NT2/D1 (cell line): ENCODE measurements around the gene OR2T12.
A peak's percentile ranks its signal among the peaks of the same experiment; 100 is the strongest.
"Not testable (repeated sequence)": the region's sequence is repeated elsewhere in the genome, so short reads cannot be mapped to it uniquely, and the experiment has no call there.

ENCODE experiments used
- DNase-seq: peaks from one replicate; pipeline ENCODE4 v3.0.0-alpha.2; 2011; ENCODE audit warnings: low read depth, low spot score
- H3K27me3 ChIP-seq: 2 replicates; pipeline ENCODE4 v1.6.0; 2011; ENCODE audit warnings: mild to moderate bottlenecking; ENCODE audit not compliant: insufficient read length, insufficient read depth
- H3K36me3 ChIP-seq: 2 replicates; pipeline ENCODE4 v1.6.1; 2011; ENCODE audit warnings: mild to moderate bottlenecking, low read length, mixed read lengths; ENCODE audit not compliant: insufficient read depth, insufficient read length
- H3K4me1 ChIP-seq: 2 replicates; pipeline ENCODE4 v1.5.1; 2011; ENCODE audit not compliant: insufficient read depth, insufficient read length
- H3K4me3 ChIP-seq: 2 replicates; pipeline ENCODE4 v1.5.1; 2011; ENCODE audit warnings: low read depth; ENCODE audit not compliant: insufficient read length
- H3K9ac ChIP-seq: 2 replicates; pipeline ENCODE4 v1.6.0; 2011; ENCODE audit warnings: low read depth; ENCODE audit not compliant: insufficient read length
- H3K9me3 ChIP-seq: 2 replicates; pipeline ENCODE4 v1.5.1; 2011; ENCODE audit warnings: mild to moderate bottlenecking, low read length; ENCODE audit not compliant: insufficient read depth
- SUZ12 ChIP-seq: IDR thresholded peaks from 2 replicates; pipeline ENCODE4 v1.6.1; 2011; ENCODE audit not compliant: insufficient read length, insufficient read depth; ENCODE audit errors: extremely low read depth
- YY1 ChIP-seq: IDR thresholded peaks from 2 replicates; pipeline ENCODE4 v1.6.1; 2011; ENCODE audit not compliant: insufficient read length, insufficient read depth
- ZNF274 ChIP-seq: IDR thresholded peaks from 2 replicates; pipeline ENCODE4 v1.6.1; 2011; ENCODE audit warnings: mild to moderate bottlenecking, low read depth, low read length

OR2T12 gene

GRCh38 chr1:248288391-248288790 is 14.8 kb downstream of the OR2T12 start:
- no peaks in the 10 kb centered on the region for H3K27me3 ChIP-seq
- H3K9me3 ChIP-seq = no peaks in the 10 kb centered on the region
- no peak for TF ChIP-seq ZNF274
- no peak for TF ChIP-seq YY1
- no peak for TF ChIP-seq SUZ12
- no peak for DNase-seq
- H3K4me1 ChIP-seq = no peaks in the 10 kb centered on the region
- no peak overlapping the region for H3K9ac ChIP-seq
- H3K4me3 ChIP-seq = no peak overlapping the region
- no peaks in the 10 kb centered on the region for H3K36me3 ChIP-seq

GRCh38 chr1:248277876-248278275 is 25.3 kb downstream of the OR2T12 start, which contains the start of gene OR2T33:
OR2T33 (minus strand) TSS chr1:248277976; CDS start chr1:248273814, 4,162 bp downstream.
- H3K36me3 ChIP-seq = no peaks in the 10 kb centered on the region
- H3K4me1 ChIP-seq = no peaks in the 10 kb centered on the region
- no peak for TF ChIP-seq YY1
- no peak for TF ChIP-seq ZNF274
- no peak for TF ChIP-seq SUZ12
- DNase-seq = no peak
- no peaks in the 10 kb centered on the region for H3K27me3 ChIP-seq
- H3K4me3 ChIP-seq = no peak within 1 kb of the TSS
- H3K9ac ChIP-seq = no peak within 1 kb of the TSS
- H3K9me3 ChIP-seq = no peaks in the 10 kb centered on the region

GRCh38 chr1:248273225-248273624 is 30.0 kb downstream of the OR2T12 start:
- H3K4me3 ChIP-seq, H3K9ac ChIP-seq, DNase-seq, H3K36me3 ChIP-seq, H3K9me3 ChIP-seq, H3K27me3 ChIP-seq, H3K4me1 ChIP-seq: not testable (repeated sequence)

- no peak overlapping the region for H3K9ac ChIP-seq
- H3K4me3 ChIP-seq = no peak overlapping the region
- H3K36me3 ChIP-seq = no peaks in the 10 kb centered on the region
- no peaks in the 10 kb centered on the region for H3K9me3 ChIP-seq
- H3K4me1 ChIP-seq = no peaks in the 10 kb centered on the region
- TF ChIP-seq ZNF274 (no peak), SUZ12 (no peak), YY1 (no peak)
- DNase-seq = no peak
- no peaks in the 10 kb centered on the region for H3K27me3 ChIP-seq
Observed at GRCh38 chr1:248268178-248268577, 35.0 kb downstream of the OR2T12 start.

GRCh38 chr1:248259309-248259708 is 43.9 kb downstream of the OR2T12 start:
- H3K27me3 ChIP-seq, H3K9ac ChIP-seq, H3K4me1 ChIP-seq, H3K4me3 ChIP-seq, H3K36me3 ChIP-seq, DNase-seq: not testable (repeated sequence)
- H3K9me3 ChIP-seq = 0 out of 2 replicates have a peak, but pooled peaks cover 12% of the 10 kb centered on the region

GRCh38 chr1:248243204-248243603 is 60.0 kb downstream of the OR2T12 start:
- no peak for TF ChIP-seq ZNF274
- TF ChIP-seq YY1 = no peak
- TF ChIP-seq SUZ12 = no peak
- Histone ChIP-seq H3K9me3 (no peaks in the 10 kb centered on the region), H3K9ac (no peak overlapping the region), H3K36me3 (no peaks in the 10 kb centered on the region), H3K27me3 (no peaks in the 10 kb centered on the region), H3K4me1 (no peaks in the 10 kb centered on the region), H3K4me3 (no peak overlapping the region)
- peak; percentile 51 for DNase-seq
